Tibial nerve (tissue), 3 donors: Measurements from ENCODE around the gene OR13H1.

Experiments used
- CTCF ChIP-seq, 5 experiments: fragments of 200-600 bp in 3 of 5; fragments of 450-650 bp in 2 of 5; sonication (generic) in 3 of 5; IDR thresholded peaks; one replicate each; pipeline ENCODE4 v1.5.1; 2016 to 2019; ENCODE audit warnings: antibody characterized with exemption in 5 of 5, mild to moderate bottlenecking in 3 of 5, moderate library complexity in 2 of 5
- POLR2A ChIP-seq, 2 donors: fragments of 450-650 bp; IDR thresholded peaks; one replicate each; pipeline ENCODE4 v1.6.1; 2017; ENCODE audit warnings: antibody characterized with exemption in 2 of 2, mild to moderate bottlenecking in 2 of 2, moderate library complexity in 2 of 2

DNA sequence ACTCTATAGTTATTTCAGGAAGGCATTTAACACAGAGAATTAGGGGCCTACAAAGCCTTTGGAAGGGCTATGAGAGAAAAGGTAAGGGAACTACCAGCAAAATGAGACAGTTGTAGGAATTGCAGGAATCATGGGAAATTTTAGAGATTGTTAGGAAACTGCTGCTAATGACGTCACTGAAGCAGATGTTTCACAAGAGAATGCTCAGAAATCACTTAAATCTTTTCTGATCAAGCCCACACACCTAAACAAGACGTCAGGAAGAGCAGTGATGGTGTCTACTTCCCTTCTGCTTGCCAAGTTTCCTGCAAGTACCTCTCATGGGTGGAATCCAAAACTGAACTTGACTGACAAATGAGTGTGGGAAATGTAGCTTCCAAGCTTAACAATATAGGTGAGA is 5.1 kb downstream of the OR13H1 start:
- no peak for TF ChIP-seq CTCF (IDR thresholded peaks at IDR 0.05)
- no peak for TF ChIP-seq POLR2A (IDR thresholded peaks at IDR 0.05)
